Activated CD8-positive, alpha-beta T cell treated with anti-CD3 and anti-CD28 coated beads for 36 hours (primary cell): ENCODE results near the gene GDPGP1. TPM values are rescaled to one million over a fixed set of nuclear protein-coding genes. Genes with fewer than 3 reads are reported as not detected.

ENCODE experiments used
- ATAC-seq: fragments of 200-7000 bp; cut with Tn5 transposase; one replicate; pipeline ENCODE4 v1.10.0; 2021; ENCODE audit warnings: mild to moderate bottlenecking, moderate library complexity
- CTCF ChIA-PET: fragments of 350-600 bp; sonication (Branson Sonifier 250); formaldehyde crosslinking; loops from one replicate; lab custom pipeline; 2021; ENCODE audit warnings: antibody characterized with exemption; lab: Charles Lee
- POLR2A ChIA-PET: fragments of 350-600 bp; sonication (Branson Sonifier 250); formaldehyde crosslinking; loops from one replicate; lab custom pipeline; 2021; ENCODE audit warnings: antibody characterized with exemption; lab: Charles Lee
- DNase-seq: peaks from one replicate; pipeline ENCODE4 v3.0.0-alpha.2; 2020
- H3K27ac Mint-ChIP-seq: one replicate; pipeline ENCODE4 v1.8.0; 2021; ENCODE audit warnings: mild to moderate bottlenecking, mixed read lengths
- H3K27me3 Mint-ChIP-seq: one replicate; pipeline ENCODE4 v1.8.0; 2021; ENCODE audit warnings: mixed read lengths
- H3K36me3 Mint-ChIP-seq: one replicate; pipeline ENCODE4 v1.8.0; 2021; ENCODE audit warnings: low read depth, mixed read lengths
- H3K4me1 Mint-ChIP-seq: one replicate; pipeline ENCODE4 v1.8.0; 2021; ENCODE audit warnings: low read depth, mixed read lengths
- H3K4me3 Mint-ChIP-seq: one replicate; pipeline ENCODE4 v1.8.0; 2021; ENCODE audit warnings: mild to moderate bottlenecking, moderate library complexity, mixed read lengths
- H3K9me3 Mint-ChIP-seq: one replicate; pipeline ENCODE4 v1.8.0; 2021; ENCODE audit warnings: mixed read lengths
- CTCF ChIP-seq: fragments of 200-600 bp; IDR thresholded peaks from one replicate; pipeline ENCODE4 v1.8.0; 2022; ENCODE audit warnings: antibody characterized with exemption, mild to moderate bottlenecking
- intact Hi-C: fragments of 100-400 bp; cut with micrococcal nuclease; formaldehyde crosslinking; loops from one replicate; pipeline ENCODE4 v1.10.0; 2022
- total RNA-seq, 2 experiments: library from RNA; stranded (reverse); gene quantifications; one replicate each; pipeline ENCODE4 v1.2.3, GENCODE V29; 2021

GDPGP1 gene
- total RNA-seq, 2 experiments from 2014 or later = 5.2 to 6.4 TPM

GRCh38 chr15:90209591-90209990 is 24.4 kb upstream of the GDPGP1 start:
- Mint-ChIP-seq H3K4me3 (no peak overlapping the region), H3K4me1 (peaks cover 11% of the 10 kb centered on the region), H3K9me3 (no peaks in the 10 kb centered on the region), H3K36me3 (no peaks in the 10 kb centered on the region), H3K27ac (peak overlapping the region; percentile 37), H3K27me3 (no peaks in the 10 kb centered on the region)
- DNase-seq = peak; percentile 41
- TF ChIP-seq CTCF = no peak
- intact Hi-C loops = no loop called here
- CTCF ChIA-PET = no interaction called here
- ATAC-seq = peak; percentile 76
- POLR2A ChIA-PET = interaction anchor here (1.4 kb wide), 1 partner anchor 24 kb away, joined by 3 read pairs; the partner anchor contains the start of genes CIB1 and GDPGP1

GRCh38 chr15:90210593-90210992 is 23.4 kb upstream of the GDPGP1 start:
- Mint-ChIP-seq H3K36me3 (no peaks in the 10 kb centered on the region), H3K27me3 (no peaks in the 10 kb centered on the region), H3K9me3 (no peaks in the 10 kb centered on the region), H3K4me1 (peaks cover 11% of the 10 kb centered on the region), H3K4me3 (no peak overlapping the region), H3K27ac (no peak overlapping the region)
- ChIA-PET CTCF (no interaction called here), POLR2A (interaction anchor here (1.4 kb wide), 1 partner anchor 23 kb away, joined by 3 read pairs; the partner anchor contains the start of genes CIB1 and GDPGP1)
- ATAC-seq (no peak), DNase-seq (no peak)
- TF ChIP-seq CTCF = no peak
- intact Hi-C loops = no loop called here

GRCh38 chr15:90211009-90211408 is 23.0 kb upstream of the GDPGP1 start:
- ChIA-PET CTCF (no interaction called here), POLR2A (interaction anchor here (1.4 kb wide), 1 partner anchor 23 kb away, joined by 3 read pairs; the partner anchor contains the start of genes CIB1 and GDPGP1)
- no peaks in the 10 kb centered on the region for H3K9me3 Mint-ChIP-seq
- DNase-seq (no peak), ATAC-seq (no peak)
- no peak for TF ChIP-seq CTCF
- H3K27ac Mint-ChIP-seq = no peak overlapping the region
- intact Hi-C loops = no loop called here
- H3K4me3 Mint-ChIP-seq = no peak overlapping the region
- H3K4me1 Mint-ChIP-seq = peaks cover 11% of the 10 kb centered on the region
- H3K27me3 Mint-ChIP-seq = no peaks in the 10 kb centered on the region
- no peaks in the 10 kb centered on the region for H3K36me3 Mint-ChIP-seq

GRCh38 chr15:90211440-90212143 is 22.4 kb upstream of the GDPGP1 start:
- H3K4me1 Mint-ChIP-seq = peaks cover 11% of the 10 kb centered on the region
- DNase-seq = no peak
- CTCF ChIA-PET = interaction anchor here (1.1 kb wide), 1 partner anchor 68 kb away, joined by 3 read pairs; no protein-coding TSS in a partner anchor
- POLR2A ChIA-PET = no interaction called here
- H3K27me3 Mint-ChIP-seq = no peaks in the 10 kb centered on the region
- intact Hi-C loops = no loop called here
- no peak for ATAC-seq
- H3K4me3 Mint-ChIP-seq = no peak overlapping the region
- H3K27ac Mint-ChIP-seq = no peak overlapping the region
- H3K9me3 Mint-ChIP-seq = no peaks in the 10 kb centered on the region
- no peak for TF ChIP-seq CTCF
- H3K36me3 Mint-ChIP-seq = no peaks in the 10 kb centered on the region
